HL-60/S4 treated with retinoic acid at 250 ng/mL for 4 days and 3 days (cell line): ENCODE data around the gene CPVL.
"Not testable (repeated sequence)": the region's sequence is repeated elsewhere in the genome, so short reads cannot be mapped to it uniquely, and the experiment has no call there.

Source experiments
- in situ Hi-C: fragments of 300-500 bp; cut with MboI; formaldehyde crosslinking; loops from 2 replicates; pipeline ENCODE4 v1.7.0; 2022; ENCODE audit warnings: low sequenced_read_pairs

CPVL gene

GRCh38 chr7:29120955-29121354, 25.4 kb downstream of the CPVL start:
- in situ Hi-C loops = no loop called here

GRCh38 chr7:29119538-29119937, 26.8 kb downstream of the CPVL start:
- in situ Hi-C loops = no loop called here

- in situ Hi-C loops = no loop called here
Observed at GRCh38 chr7:29116361-29117200, 29.8 kb downstream of the CPVL start.

- in situ Hi-C loops = no loop called here
Observed at GRCh38 chr7:29115753-29116152, 30.6 kb downstream of the CPVL start.

- in situ Hi-C loops = no loop called here
Observed at GRCh38 chr7:29115130-29115687, 31.1 kb downstream of the CPVL start.

- in situ Hi-C loops = not testable (repeated sequence)
Observed at GRCh38 chr7:29114266-29114665, 32.1 kb downstream of the CPVL start.

- in situ Hi-C loops = no loop called here
Observed at GRCh38 chr7:29113384-29114102, 32.8 kb downstream of the CPVL start.

GRCh38 chr7:29112721-29113120, 33.6 kb downstream of the CPVL start:
- in situ Hi-C loops = no loop called here

GRCh38 chr7:29109899-29110298, 36.4 kb downstream of the CPVL start:
- in situ Hi-C loops = no loop called here

GRCh38 chr7:29109358-29109757, 37.0 kb downstream of the CPVL start:
- in situ Hi-C loops = no loop called here

GRCh38 chr7:29107056-29107455, 39.3 kb downstream of the CPVL start:
- in situ Hi-C loops = no loop called here

GRCh38 chr7:29106669-29106988, 39.7 kb downstream of the CPVL start:
- in situ Hi-C loops = no loop called here

GRCh38 chr7:29105752-29106668, 40.3 kb downstream of the CPVL start:
- in situ Hi-C loops = no loop called here

- in situ Hi-C loops = no loop called here
Observed at GRCh38 chr7:29105191-29105590, 41.1 kb downstream of the CPVL start.

- in situ Hi-C loops = no loop called here
Observed at GRCh38 chr7:29102558-29103151, 43.7 kb downstream of the CPVL start.

- in situ Hi-C loops = no loop called here
Observed at GRCh38 chr7:29100924-29101323, 45.4 kb downstream of the CPVL start.

- in situ Hi-C loops = no loop called here
Observed at GRCh38 chr7:29099896-29100847, 46.2 kb downstream of the CPVL start.

- in situ Hi-C loops = no loop called here
Observed at GRCh38 chr7:29096446-29096730, 49.9 kb downstream of the CPVL start.

- in situ Hi-C loops = no loop called here
Observed at GRCh38 chr7:29095631-29096445, 50.5 kb downstream of the CPVL start.
